Hepatocyte (in vitro differentiated cells): ENCODE measurements around the gene REPS2. TPM values are rescaled to one million over a fixed set of nuclear protein-coding genes. Genes with fewer than 3 reads are reported as not detected.

ENCODE experiments used
- DNase-seq: peaks from one replicate; pipeline ENCODE4 v3.0.0-alpha.2; 2016; ENCODE audit warnings: low spot score
- H2AFZ ChIP-seq: fragments of 200-600 bp; sonication (generic); 2 replicates; pipeline ENCODE4 v1.6.0; 2016; ENCODE audit warnings: antibody characterized with exemption, mild to moderate bottlenecking
- H3K27ac ChIP-seq: fragments of 200-600 bp; sonication (generic); 2 replicates; pipeline ENCODE4 v1.5.1; 2016; ENCODE audit warnings: mild to moderate bottlenecking
- H3K27me3 ChIP-seq: fragments of 200-600 bp; sonication (generic); 2 replicates; pipeline ENCODE4 v1.6.1; 2016
- H3K36me3 ChIP-seq: fragments of 200-600 bp; sonication (generic); replicated peaks from 2 replicates; pipeline ENCODE4 v1.5.1; 2016; ENCODE audit warnings: low read depth; ENCODE audit not compliant: insufficient read depth
- H3K4me1 ChIP-seq: fragments of 200-600 bp; sonication (generic); 2 replicates; pipeline ENCODE4 v1.5.1; 2016; ENCODE audit warnings: mild to moderate bottlenecking, moderate library complexity; ENCODE audit not compliant: insufficient read depth
- H3K4me2 ChIP-seq: fragments of 200-600 bp; sonication (generic); 2 replicates; pipeline ENCODE4 v1.6.0; 2016
- H3K4me3 ChIP-seq: fragments of 200-600 bp; sonication (generic); 2 replicates; pipeline ENCODE4 v1.5.1; 2016; ENCODE audit warnings: mild to moderate bottlenecking
- H3K79me2 ChIP-seq: fragments of 200-600 bp; sonication (generic); 2 replicates; pipeline ENCODE4 v1.6.0; 2017; ENCODE audit warnings: mild to moderate bottlenecking
- H3K9me2 ChIP-seq: fragments of 200-600 bp; sonication (generic); replicated peaks from 2 replicates; pipeline ENCODE4 v1.6.0; 2017; ENCODE audit warnings: mild to moderate bottlenecking; ENCODE audit not compliant: insufficient read depth
- H3K9me3 ChIP-seq: fragments of 200-600 bp; sonication (generic); 2 replicates; pipeline ENCODE4 v1.5.1; 2016; ENCODE audit warnings: low read depth, mild to moderate bottlenecking
- H4K20me1 ChIP-seq: fragments of 200-600 bp; sonication (generic); 2 replicates; pipeline ENCODE4 v1.6.0; 2016; ENCODE audit warnings: mild to moderate bottlenecking; ENCODE audit not compliant: insufficient read depth, poor library complexity, severe bottlenecking
- CTCF ChIP-seq: fragments of 200-600 bp; sonication (generic); IDR thresholded peaks from 2 replicates; pipeline ENCODE4 v1.5.1; 2016; ENCODE audit warnings: antibody characterized with exemption, mild to moderate bottlenecking; ENCODE audit not compliant: poor library complexity
- EZH2 ChIP-seq: fragments of 200-600 bp; sonication (generic); IDR thresholded peaks from 2 replicates; pipeline ENCODE4 v1.6.1; 2016; ENCODE audit warnings: antibody characterized with exemption, mild to moderate bottlenecking, borderline replicate concordance
- EZH2phosphoT487 ChIP-seq: fragments of 200-600 bp; sonication (generic); IDR thresholded peaks from one replicate; pipeline ENCODE4 v1.6.1; 2018; ENCODE audit warnings: antibody characterized with exemption, mild to moderate bottlenecking, low read depth, moderate library complexity; ENCODE audit not compliant: unreplicated experiment, severe bottlenecking
- WGBS: methylation state at CpG from one replicate; pipeline ENCODE4 v1.1.6; 2016; ENCODE audit warnings: low lambda C conversion rate; ENCODE audit errors: missing lambda C conversion rate; 5-methylcytosine and 5-hydroxymethylcytosine counted together
- polyA plus RNA-seq: library from polyadenylated mRNA; unstranded; fragments of >200 nt; fragmentation: Nextera tagmentation; extraction: Ambion mirVana; gene quantifications from 2 replicates; pipeline ENCODE4 v1.2.1, GENCODE V29; 2016
- total RNA-seq: library from RNA; depleted of rRNA; stranded (reverse); fragments of >200 nt; gene quantifications from 2 replicates; pipeline ENCODE4 v1.2.3, GENCODE V29; 2014

REPS2 gene
- total and polyA plus RNA-seq, 2 experiments from 2014 or later, result 3.4 to 5.0 TPM

DNA sequence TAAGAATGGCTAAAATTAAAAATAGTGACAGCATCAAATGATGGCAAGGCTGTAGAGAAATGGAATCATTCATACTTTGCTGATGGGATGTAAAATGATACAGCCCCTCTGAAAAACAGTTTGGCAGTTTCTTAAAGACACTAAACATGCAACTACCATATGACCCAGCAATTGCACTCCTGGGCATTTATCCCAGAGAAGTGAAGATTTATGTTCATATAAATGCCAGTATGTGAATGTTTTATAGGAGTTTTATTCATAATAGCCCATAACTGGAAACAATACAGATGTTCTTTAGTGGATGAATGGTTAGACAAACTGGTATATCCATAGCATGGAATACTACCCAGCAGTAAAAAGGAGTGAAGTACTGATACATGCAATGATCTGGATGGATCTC lies 43.3 kb downstream of the REPS2 start:
- Histone ChIP-seq H2AFZ (no peak overlapping the region), H3K9me2 (no peaks in the 10 kb centered on the region), H3K27me3 (no peaks in the 10 kb centered on the region), H3K9me3 (no peaks in the 10 kb centered on the region), H3K4me1 (peaks cover 13% of the 10 kb centered on the region), H3K27ac (no peak overlapping the region), H3K79me2 (no peaks in the 10 kb centered on the region), H3K36me3 (no peaks in the 10 kb centered on the region), H3K4me2 (no peak overlapping the region), H4K20me1 (no peaks in the 10 kb centered on the region), H3K4me3 (no peak overlapping the region)
- no peak for DNase-seq
- TF ChIP-seq CTCF (no peak), EZH2phosphoT487 (no peak), EZH2 (no peak)

- Histone ChIP-seq H3K4me3 (no peak overlapping the region), H3K36me3 (no peaks in the 10 kb centered on the region), H3K9me3 (no peaks in the 10 kb centered on the region), H2AFZ (no peak overlapping the region), H3K9me2 (no peaks in the 10 kb centered on the region), H3K79me2 (no peaks in the 10 kb centered on the region), H3K4me2 (no peak overlapping the region), H3K4me1 (peaks cover 13% of the 10 kb centered on the region), H3K27me3 (no peaks in the 10 kb centered on the region), H4K20me1 (no peaks in the 10 kb centered on the region), H3K27ac (no peak overlapping the region)
- WGBS, result 71% methylated on average over 2 of the region's 2 CpGs
- no peak for DNase-seq
- no peak for TF ChIP-seq EZH2phosphoT487
- TF ChIP-seq CTCF, result no peak
- no peak for TF ChIP-seq EZH2
These were observed 44.4 kb downstream of the REPS2 start for GRCh38 chrX:16990839-16991238.

GRCh38 chrX:16992445-16992844 lies 46.0 kb downstream of the REPS2 start:
- H3K9me3 ChIP-seq, result no peaks in the 10 kb centered on the region
- TF ChIP-seq CTCF, result no peak
- no peak for TF ChIP-seq EZH2phosphoT487
- no peak for TF ChIP-seq EZH2

GRCh38 chrX:16992951-16993350 lies 46.5 kb downstream of the REPS2 start:
- Histone ChIP-seq H3K4me3 (no peak overlapping the region), H3K27me3 (no peaks in the 10 kb centered on the region), H3K27ac (peak overlapping the region; percentile 19), H3K9me3 (no peaks in the 10 kb centered on the region), H3K4me2 (no peak overlapping the region), H3K4me1 (peaks cover 13% of the 10 kb centered on the region), H3K79me2 (no peaks in the 10 kb centered on the region), H3K9me2 (no peaks in the 10 kb centered on the region), H2AFZ (no peak overlapping the region), H3K36me3 (no peaks in the 10 kb centered on the region), H4K20me1 (no peaks in the 10 kb centered on the region)
- WGBS, result 61% methylated on average over 2 of the region's 2 CpGs
- no peak for TF ChIP-seq EZH2
- no peak for TF ChIP-seq EZH2phosphoT487
- no peak for TF ChIP-seq CTCF
- peak; percentile 16 for DNase-seq

More at GRCh38 chrX:16992445-16992844, 46.0 kb downstream of the REPS2 start:
- Histone ChIP-seq H3K36me3 (no peaks in the 10 kb centered on the region), H3K4me2 (no peak overlapping the region), H3K79me2 (no peaks in the 10 kb centered on the region), H2AFZ (no peak overlapping the region), H3K9me2 (no peaks in the 10 kb centered on the region), H3K27me3 (no peaks in the 10 kb centered on the region), H3K27ac (peak overlapping the region; percentile 19), H3K4me1 (peaks cover 13% of the 10 kb centered on the region), H4K20me1 (no peaks in the 10 kb centered on the region), H3K4me3 (no peak overlapping the region)
- WGBS, result 55% methylated on average over 3 of the region's 3 CpGs
- no peak for DNase-seq
